Panc1 (cell line): ENCODE results near the gene HDAC11. TPM values are rescaled to one million over a fixed set of nuclear protein-coding genes. Genes with fewer than 3 reads are reported as not detected.
A peak's percentile ranks its signal among the peaks of the same experiment; 100 is the strongest.

ENCODE experiments used
- ATAC-seq: fragments of 200-7000 bp; cut with Tn5 transposase; 2 replicates; pipeline ENCODE4 v1.9.1; 2020; ENCODE audit warnings: mild to moderate bottlenecking, moderate library complexity
- BruUV-seq: library from RNA; stranded (reverse); fragments of 400-500 nt; replicated peaks from 2 replicates; lab custom pipeline; 2021; lab: Mats Ljungman, UMichigan
- CTCF ChIA-PET: fragments of 300-600 bp; sonication (Branson Sonifier 250); formaldehyde crosslinking; loops from one replicate; lab custom pipeline; 2022; ENCODE audit warnings: antibody characterized with exemption; lab: Charles Lee
- POLR2A ChIA-PET: fragments of 300-600 bp; sonication (Branson Sonifier 250); formaldehyde crosslinking; loops from one replicate; lab custom pipeline; 2022; ENCODE audit warnings: antibody characterized with exemption; lab: Charles Lee
- DNase-seq: peaks from one replicate; pipeline ENCODE4 v3.0.0-alpha.2; 2010; ENCODE audit warnings: low read depth, low spot score
- H3K27ac ChIP-seq: 2 replicates; pipeline ENCODE4 v1.5.1; 2011; ENCODE audit warnings: mild to moderate bottlenecking, low read length, inconsistent platforms
- H3K27me3 ChIP-seq: fragments of 200-500 bp; sonication (Bioruptor generic); 2 replicates; pipeline ENCODE4 v1.6.0; 2014; ENCODE audit warnings: low read length, inconsistent platforms; ENCODE audit not compliant: control insufficient read depth, insufficient read depth
- H3K36me3 ChIP-seq: fragments of 200-500 bp; sonication (Bioruptor generic); 2 replicates; pipeline ENCODE4 v1.5.1; 2014; ENCODE audit warnings: inconsistent platforms, mild to moderate bottlenecking, low read length, moderate library complexity; ENCODE audit not compliant: control insufficient read depth, insufficient read depth
- H3K4me1 ChIP-seq: 2 replicates; pipeline ENCODE4 v1.5.1; 2011; ENCODE audit warnings: inconsistent platforms, mild to moderate bottlenecking, low read length, moderate library complexity; ENCODE audit not compliant: control insufficient read depth, insufficient read depth
- H3K4me3 ChIP-seq, 2 experiments: 2 replicates each; pipeline ENCODE4 v1.5.1; 2011 to 2012; ENCODE audit warnings: low read depth in 2 of 2, low read length in 2 of 2, mild to moderate bottlenecking in 2 of 2, inconsistent platforms in 1 of 2, moderate library complexity in 1 of 2
- H3K9me3 ChIP-seq: fragments of 200-500 bp; sonication (Bioruptor generic); 2 replicates; pipeline ENCODE4 v1.5.1; 2014; ENCODE audit warnings: low read depth, mild to moderate bottlenecking, inconsistent platforms, low read length, moderate library complexity; ENCODE audit not compliant: control insufficient read depth, insufficient read depth
- CTCF ChIP-seq: fragments of 450-650 bp; IDR thresholded peaks from 2 replicates; pipeline ENCODE4 v1.5.1; 2017; ENCODE audit warnings: mild to moderate bottlenecking
- POLR2AphosphoS5 ChIP-seq: IDR thresholded peaks from 2 replicates; pipeline ENCODE4 v1.6.1; 2012; ENCODE audit warnings: mild to moderate bottlenecking, low read depth, low read length, moderate library complexity
- REST ChIP-seq, 2 experiments: IDR thresholded peaks; 2 replicates each; pipeline ENCODE4 v1.6.1; 2011 to 2012; ENCODE audit warnings: low read depth in 2 of 2, control low read depth in 1 of 2, low read length in 1 of 2, mild to moderate bottlenecking in 1 of 2, moderate library complexity in 1 of 2; ENCODE audit not compliant: insufficient read depth in 1 of 2
- SIN3A ChIP-seq: IDR thresholded peaks from 2 replicates; pipeline ENCODE4 v1.6.1; 2012; ENCODE audit warnings: low read depth, mild to moderate bottlenecking, low read length, moderate library complexity, borderline replicate concordance; ENCODE audit not compliant: insufficient read depth
- TCF7L2 ChIP-seq: IDR thresholded peaks from 2 replicates; pipeline ENCODE4 v1.6.1; 2011; ENCODE audit warnings: mild to moderate bottlenecking, low read depth, low read length, inconsistent platforms
- in situ Hi-C: cut with HindIII; loops from 2 replicates; pipeline ENCODE4 v1.10.0; 2016; ENCODE audit warnings: low sequenced_read_pairs, low pct_unique_long_range_greater_than_20kb
- intact Hi-C: fragments of 100-400 bp; cut with micrococcal nuclease; formaldehyde crosslinking; loops from one replicate; pipeline ENCODE4 v1.10.0; 2022; ENCODE audit not compliant: unreplicated experiment
- total RNA-seq: library from RNA; stranded (reverse); gene quantifications from one replicate; pipeline ENCODE4 v1.2.1, GENCODE V29; 2021; ENCODE audit not compliant: unreplicated experiment

Gene HDAC11
- total RNA-seq, 1 experiment from 2014 or later: 10.6 TPM

- H3K4me3 ChIP-seq: no peak overlapping the region
- CTCF ChIA-PET: interaction anchor here (1.0 to 3.1 kb wide), 3 partner anchors 60 to 148 kb away, joined by 3 to 12 read pairs (median 3); no protein-coding TSS in a partner anchor
- no peaks in the 10 kb centered on the region for H3K9me3 ChIP-seq
- no peak for TF ChIP-seq REST (IDR thresholded peaks at IDR 0.05; ENCODE audit: insufficient read depth in 1 of 2, low read depth in 2 of 2, low read length in 1 of 2)
- TF ChIP-seq SIN3A: no peak
- TF ChIP-seq POLR2AphosphoS5: no peak
- no peak for TF ChIP-seq TCF7L2
- TF ChIP-seq CTCF: peak; percentile 82
- DNase-seq (no peak), ATAC-seq (peak; percentile 46; the same call in 1 of the 2 replicates)
- intact Hi-C loops (no loop called here), in situ Hi-C loops (no loop called here)
- no peaks in the 10 kb centered on the region for H3K27me3 ChIP-seq
- POLR2A ChIA-PET: no interaction called here
- BruUV-seq: no TSS peak
- H3K27ac ChIP-seq: no peak overlapping the region
- no peaks in the 10 kb centered on the region for H3K36me3 ChIP-seq
- peaks cover 5% of the 10 kb centered on the region for H3K4me1 ChIP-seq
Observed at GRCh38 chr3:13500133-13500885, 20.2 kb downstream of the HDAC11 start.

DNA sequence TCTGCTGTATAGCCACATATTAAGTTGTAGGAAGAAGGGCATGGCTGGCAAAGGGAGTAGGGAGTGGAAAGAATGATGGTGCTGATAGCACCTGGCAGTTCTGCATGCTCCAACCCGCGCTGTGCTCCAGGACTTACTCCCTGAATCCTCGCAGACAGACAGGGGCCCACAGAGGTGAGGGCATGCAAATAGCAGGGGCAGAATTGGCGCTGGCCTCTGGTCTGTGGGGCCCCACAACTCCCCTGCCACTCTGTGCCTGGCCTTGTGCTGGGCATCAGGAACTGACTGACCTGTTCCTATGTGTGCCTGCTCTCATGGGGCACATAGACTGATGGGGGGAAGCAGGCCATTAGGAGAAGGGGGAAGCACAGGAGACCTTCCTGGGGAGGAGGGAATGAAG, 20.9 kb downstream of the HDAC11 start:
- no peak for ATAC-seq
- in situ Hi-C loops (no loop called here), intact Hi-C loops (no loop called here)
- Histone ChIP-seq H3K27ac (no peak overlapping the region), H3K4me1 (peaks cover 5% of the 10 kb centered on the region), H3K9me3 (no peaks in the 10 kb centered on the region), H3K36me3 (no peaks in the 10 kb centered on the region), H3K4me3 (no peak overlapping the region), H3K27me3 (no peaks in the 10 kb centered on the region)
- TF ChIP-seq POLR2AphosphoS5 (no peak), CTCF (no peak), REST (IDR thresholded peaks at IDR 0.05; ENCODE audit: insufficient read depth in 1 of 2, low read depth in 2 of 2, low read length in 1 of 2) (no peak), TCF7L2 (no peak), SIN3A (no peak)
- DNase-seq: no peak
- POLR2A ChIA-PET: no interaction called here
- no TSS peak for BruUV-seq
- CTCF ChIA-PET: interaction anchor here (1.0 kb wide), 1 partner anchor 59 kb away, joined by 3 read pairs; no protein-coding TSS in a partner anchor
